ENCODE measurements around the gene PDGFRB. TPM values are rescaled to one million over a fixed set of nuclear protein-coding genes. Genes with fewer than 3 reads are reported as not detected.

The PDGFRB gene
- total and polyA plus RNA-seq, 12 donors = 15.5 to 101 (median 42.9) TPM

DNA sequence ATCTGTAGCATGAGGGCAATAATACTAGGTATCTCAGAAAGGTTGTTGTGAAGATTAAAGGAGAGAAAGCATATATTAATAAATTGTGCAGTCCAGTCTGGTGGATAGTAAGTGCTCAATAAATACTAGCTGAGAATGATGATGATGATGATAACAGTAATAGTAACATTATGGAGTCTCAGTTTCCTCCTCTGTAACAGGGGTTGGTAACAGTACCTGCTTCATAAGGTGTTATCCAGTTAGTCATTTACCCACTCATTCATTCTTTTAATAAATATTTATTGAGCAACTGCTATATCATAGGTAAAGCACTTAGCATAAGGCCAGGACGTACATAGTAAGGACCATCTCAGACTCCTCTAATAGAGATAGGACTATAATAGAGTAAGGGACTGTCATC is 41.8 kb upstream of the PDGFRB start:
- intact Hi-C loops (cut with DNase I) = no loop called here
- 93 to 98% methylated on average over 1 of the region's 1 CpG for WGBS, 2 donors

DNA sequence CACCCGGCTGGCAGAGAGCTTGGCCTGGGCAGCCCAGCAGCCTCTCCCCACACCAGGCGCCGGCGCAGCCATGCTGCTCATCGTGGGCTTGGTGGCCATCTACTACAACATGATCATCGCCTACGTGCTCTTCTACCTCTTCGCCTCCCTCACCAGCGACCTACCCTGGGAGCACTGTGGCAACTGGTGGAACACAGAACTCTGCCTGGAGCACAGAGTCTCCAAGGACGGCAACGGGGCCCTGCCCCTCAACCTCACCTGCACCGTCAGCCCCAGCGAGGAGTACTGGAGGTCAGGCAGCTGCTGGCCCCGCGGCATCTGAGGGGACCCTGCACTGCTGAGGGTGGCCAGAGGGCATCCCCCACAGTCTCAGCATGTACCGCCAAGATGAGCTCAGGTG is 41.3 kb upstream of the PDGFRB start:
- Histone ChIP-seq H3K27ac (no peak overlapping the region), H3K9me3 (no peaks in the 10 kb centered on the region), H3K4me3 (no peak overlapping the region), H3K4me1 (no peaks in the 10 kb centered on the region), H3K27me3 (peaks cover 0 to 4% (median 1%) of the 10 kb centered on the region in 7 donors), H3K36me3 (no peaks in the 10 kb centered on the region)
- DNase-seq (no peak), ATAC-seq (peak in 1 of 8 donors; percentile 28)
- no peak for TF ChIP-seq CTCF (IDR thresholded peaks at IDR 0.05)
- intact Hi-C loops (cut with DNase I) = no loop called here
- WGBS, 2 donors = 95% methylated on average over 16 of the region's 16 CpGs

More for the DNA sequence above, 41.8 kb upstream of the PDGFRB start:
- Histone ChIP-seq H3K27me3 (peaks cover 0 to 2% (median 0%) of the 10 kb centered on the region in 7 donors), H3K4me1 (no peaks in the 10 kb centered on the region), H3K4me3 (no peak overlapping the region), H3K36me3 (no peaks in the 10 kb centered on the region), H3K9me3 (no peaks in the 10 kb centered on the region), H3K27ac (no peak overlapping the region)
- ATAC-seq = no peak
- no peak for TF ChIP-seq CTCF (IDR thresholded peaks at IDR 0.05)
- no peak for DNase-seq

DNA sequence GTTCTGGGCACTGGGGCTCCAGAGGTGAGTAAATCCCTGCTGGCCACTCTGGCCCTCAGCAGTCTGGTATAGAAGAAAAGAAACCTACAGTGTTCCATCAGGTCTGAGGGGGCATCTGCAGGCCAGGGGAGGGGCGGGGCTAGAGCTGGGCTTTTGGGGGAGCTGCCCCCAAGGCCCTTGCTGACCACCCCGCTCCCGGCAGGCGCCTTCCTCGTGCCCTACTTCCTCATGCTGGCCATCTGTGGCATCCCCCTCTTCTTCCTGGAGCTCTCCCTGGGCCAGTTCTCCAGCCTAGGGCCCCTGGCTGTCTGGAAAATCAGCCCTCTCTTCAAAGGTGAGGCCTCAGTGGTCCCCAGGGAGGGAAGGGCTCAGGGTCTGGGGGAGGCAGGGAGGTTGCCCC is 40.9 kb upstream of the PDGFRB start:
- 68 to 81% methylated on average over 5 of the region's 5 CpGs for WGBS, 2 donors
- H3K4me1 ChIP-seq = no peaks in the 10 kb centered on the region
- ATAC-seq = no peak
- no peak overlapping the region for H3K4me3 ChIP-seq
- intact Hi-C loops (cut with DNase I) = no loop called here
- no peaks in the 10 kb centered on the region for H3K36me3 ChIP-seq
- no peaks in the 10 kb centered on the region for H3K9me3 ChIP-seq
- TF ChIP-seq CTCF (IDR thresholded peaks at IDR 0.05) = no peak
- H3K27ac ChIP-seq = no peak overlapping the region
- H3K27me3 ChIP-seq = peaks cover 0 to 9% (median 5%) of the 10 kb centered on the region in 7 donors
- DNase-seq = no peak

GRCh38 chr5:150195736-150196485 is 40.3 kb upstream of the PDGFRB start:
- no peak for DNase-seq
- Histone ChIP-seq H3K36me3 (no peaks in the 10 kb centered on the region), H3K9me3 (no peaks in the 10 kb centered on the region), H3K27ac (no peak overlapping the region), H3K4me1 (no peaks in the 10 kb centered on the region), H3K27me3 (peaks cover 0 to 12% (median 8%) of the 10 kb centered on the region in 7 donors), H3K4me3 (no peak overlapping the region)
- 88% methylated on average over 9 of the region's 9 CpGs for WGBS, 2 donors
- no peak for TF ChIP-seq CTCF (IDR thresholded peaks at IDR 0.05)
- no peak for ATAC-seq
- intact Hi-C loops (cut with DNase I) = no loop called here
